Measurements from ENCODE around the gene CELF2.
"Not testable (repeated sequence)": the region's sequence is repeated elsewhere in the genome, so short reads cannot be mapped to it uniquely, and the experiment has no call there.

Gene CELF2

GRCh38 chr10:11339660-11340059 is 322.0 kb downstream of the CELF2 start:
- Histone ChIP-seq H3K4me3 (ENCODE audit: low read length) (no peak overlapping the region), H3K27ac (ENCODE audit: low read length) (no peak overlapping the region), H3K9me3 (ENCODE audit: control insufficient read depth, low read depth, low read length) (no peaks in the 10 kb centered on the region), H3K36me3 (ENCODE audit: control insufficient read depth, low read depth, low read length) (no peaks in the 10 kb centered on the region), H3K27me3 (ENCODE audit: control insufficient read depth, insufficient read depth, low read length) (no peaks in the 10 kb centered on the region), H3K4me1 (ENCODE audit: control insufficient read depth, low read depth, low read length) (peaks cover 13% of the 10 kb centered on the region), H3K9ac (ENCODE audit: low read length) (no peak overlapping the region)

- no peak overlapping the region for H3K27ac ChIP-seq (ENCODE audit: low read length)
- H3K9ac ChIP-seq (ENCODE audit: low read length) = no peak overlapping the region
- no peaks in the 10 kb centered on the region for H3K9me3 ChIP-seq (ENCODE audit: control insufficient read depth, low read depth, low read length)
- H3K4me3 ChIP-seq (ENCODE audit: low read length) = no peak overlapping the region
- H3K27me3 ChIP-seq (ENCODE audit: control insufficient read depth, insufficient read depth, low read length) = no peaks in the 10 kb centered on the region
- H3K4me1 ChIP-seq (ENCODE audit: control insufficient read depth, low read depth, low read length) = peaks cover 12% of the 10 kb centered on the region
- no peaks in the 10 kb centered on the region for H3K36me3 ChIP-seq (ENCODE audit: control insufficient read depth, low read depth, low read length)
Observed at GRCh38 chr10:11341283-11341960, 323.8 kb downstream of the CELF2 start.

- Histone ChIP-seq H3K9me3 (ENCODE audit: control insufficient read depth, low read depth, low read length) (no peaks in the 10 kb centered on the region), H3K27me3 (ENCODE audit: control insufficient read depth, insufficient read depth, low read length) (no peaks in the 10 kb centered on the region), H3K36me3 (ENCODE audit: control insufficient read depth, low read depth, low read length) (no peaks in the 10 kb centered on the region), H3K9ac (ENCODE audit: low read length) (no peak overlapping the region), H3K4me1 (ENCODE audit: control insufficient read depth, low read depth, low read length) (no peaks in the 10 kb centered on the region), H3K4me3 (ENCODE audit: low read length) (no peak overlapping the region), H3K27ac (ENCODE audit: low read length) (no peak overlapping the region)
Observed at GRCh38 chr10:11344081-11344480, 326.4 kb downstream of the CELF2 start.

GRCh38 chr10:11344550-11344949 is 326.9 kb downstream of the CELF2 start:
- Histone ChIP-seq H3K9ac (ENCODE audit: low read length) (no peak overlapping the region), H3K9me3 (ENCODE audit: control insufficient read depth, low read depth, low read length) (no peaks in the 10 kb centered on the region), H3K4me1 (ENCODE audit: control insufficient read depth, low read depth, low read length) (no peaks in the 10 kb centered on the region), H3K4me3 (ENCODE audit: low read length) (no peak overlapping the region), H3K27ac (ENCODE audit: low read length) (no peak overlapping the region), H3K36me3 (ENCODE audit: control insufficient read depth, low read depth, low read length) (no peaks in the 10 kb centered on the region), H3K27me3 (ENCODE audit: control insufficient read depth, insufficient read depth, low read length) (no peaks in the 10 kb centered on the region)

GRCh38 chr10:11345224-11346054 is 327.8 kb downstream of the CELF2 start:
- Histone ChIP-seq H3K27ac (ENCODE audit: low read length) (no peak overlapping the region), H3K4me1 (ENCODE audit: control insufficient read depth, low read depth, low read length) (no peaks in the 10 kb centered on the region), H3K9me3 (ENCODE audit: control insufficient read depth, low read depth, low read length) (no peaks in the 10 kb centered on the region), H3K36me3 (ENCODE audit: control insufficient read depth, low read depth, low read length) (no peaks in the 10 kb centered on the region), H3K4me3 (ENCODE audit: low read length) (no peak overlapping the region), H3K27me3 (ENCODE audit: control insufficient read depth, insufficient read depth, low read length) (no peaks in the 10 kb centered on the region), H3K9ac (ENCODE audit: low read length) (no peak overlapping the region)

GRCh38 chr10:11347580-11347979 is 329.9 kb downstream of the CELF2 start:
- H3K9ac ChIP-seq (ENCODE audit: low read length); H3K4me1 ChIP-seq (ENCODE audit: control insufficient read depth, low read depth, low read length); H3K27ac ChIP-seq (ENCODE audit: low read length); H3K27me3 ChIP-seq (ENCODE audit: control insufficient read depth, insufficient read depth, low read length); H3K36me3 ChIP-seq (ENCODE audit: control insufficient read depth, low read depth, low read length); H3K9me3 ChIP-seq (ENCODE audit: control insufficient read depth, low read depth, low read length); H3K4me3 ChIP-seq (ENCODE audit: low read length): not testable (repeated sequence)

GRCh38 chr10:11351801-11352200 is 334.1 kb downstream of the CELF2 start:
- Histone ChIP-seq H3K9me3 (ENCODE audit: control insufficient read depth, low read depth, low read length) (no peaks in the 10 kb centered on the region), H3K4me3 (ENCODE audit: low read length) (no peak overlapping the region), H3K36me3 (ENCODE audit: control insufficient read depth, low read depth, low read length) (no peaks in the 10 kb centered on the region), H3K27me3 (ENCODE audit: control insufficient read depth, insufficient read depth, low read length) (no peaks in the 10 kb centered on the region), H3K9ac (ENCODE audit: low read length) (no peak overlapping the region), H3K27ac (ENCODE audit: low read length) (no peak overlapping the region), H3K4me1 (ENCODE audit: control insufficient read depth, low read depth, low read length) (no peaks in the 10 kb centered on the region)

GRCh38 chr10:11353006-11353896 is 335.6 kb downstream of the CELF2 start:
- H3K27ac ChIP-seq (ENCODE audit: low read length) = no peak overlapping the region
- no peak overlapping the region for H3K4me3 ChIP-seq (ENCODE audit: low read length)
- no peaks in the 10 kb centered on the region for H3K4me1 ChIP-seq (ENCODE audit: control insufficient read depth, low read depth, low read length)
- H3K27me3 ChIP-seq (ENCODE audit: control insufficient read depth, insufficient read depth, low read length) = no peaks in the 10 kb centered on the region
- H3K9ac ChIP-seq (ENCODE audit: low read length) = no peak overlapping the region
- H3K9me3 ChIP-seq (ENCODE audit: control insufficient read depth, low read depth, low read length) = no peaks in the 10 kb centered on the region
- H3K36me3 ChIP-seq (ENCODE audit: control insufficient read depth, low read depth, low read length) = no peaks in the 10 kb centered on the region

- no peaks in the 10 kb centered on the region for H3K36me3 ChIP-seq (ENCODE audit: control insufficient read depth, low read depth, low read length)
- no peak overlapping the region for H3K4me3 ChIP-seq (ENCODE audit: low read length)
- H3K4me1 ChIP-seq (ENCODE audit: control insufficient read depth, low read depth, low read length) = no peaks in the 10 kb centered on the region
- no peaks in the 10 kb centered on the region for H3K9me3 ChIP-seq (ENCODE audit: control insufficient read depth, low read depth, low read length)
- H3K27ac ChIP-seq (ENCODE audit: low read length) = no peak overlapping the region
- no peak overlapping the region for H3K9ac ChIP-seq (ENCODE audit: low read length)
- no peaks in the 10 kb centered on the region for H3K27me3 ChIP-seq (ENCODE audit: control insufficient read depth, insufficient read depth, low read length)
Observed at GRCh38 chr10:11354823-11355222, 337.2 kb downstream of the CELF2 start.

GRCh38 chr10:11355592-11355991 is 337.9 kb downstream of the CELF2 start:
- Histone ChIP-seq H3K27me3 (ENCODE audit: control insufficient read depth, insufficient read depth, low read length) (no peaks in the 10 kb centered on the region), H3K36me3 (ENCODE audit: control insufficient read depth, low read depth, low read length) (no peaks in the 10 kb centered on the region), H3K4me3 (ENCODE audit: low read length) (no peak overlapping the region), H3K27ac (ENCODE audit: low read length) (no peak overlapping the region), H3K4me1 (ENCODE audit: control insufficient read depth, low read depth, low read length) (no peaks in the 10 kb centered on the region), H3K9me3 (ENCODE audit: control insufficient read depth, low read depth, low read length) (no peaks in the 10 kb centered on the region), H3K9ac (ENCODE audit: low read length) (no peak overlapping the region)

- no peak overlapping the region for H3K9ac ChIP-seq (ENCODE audit: low read length)
- no peak overlapping the region for H3K27ac ChIP-seq (ENCODE audit: low read length)
Observed at GRCh38 chr10:11357439-11357838, 339.8 kb downstream of the CELF2 start.

More at GRCh38 chr10:11357439-11357838, 339.8 kb downstream of the CELF2 start:
- no peaks in the 10 kb centered on the region for H3K9me3 ChIP-seq (ENCODE audit: control insufficient read depth, low read depth, low read length)
- H3K36me3 ChIP-seq (ENCODE audit: control insufficient read depth, low read depth, low read length) = no peaks in the 10 kb centered on the region
- no peaks in the 10 kb centered on the region for H3K4me1 ChIP-seq (ENCODE audit: control insufficient read depth, low read depth, low read length)
- H3K27me3 ChIP-seq (ENCODE audit: control insufficient read depth, insufficient read depth, low read length) = no peaks in the 10 kb centered on the region
- H3K4me3 ChIP-seq (ENCODE audit: low read length) = no peak overlapping the region
